CD1c-positive myeloid dendritic cell (primary cell): ENCODE results near the gene ADH5.
"Not testable (repeated sequence)": the region's sequence is repeated elsewhere in the genome, so short reads cannot be mapped to it uniquely, and the experiment has no call there.

Source experiments
- DNase-seq: peaks from one replicate; pipeline ENCODE4 v3.0.0-alpha.2; 2016; ENCODE audit errors: extremely low spot score

Gene ADH5

DNA sequence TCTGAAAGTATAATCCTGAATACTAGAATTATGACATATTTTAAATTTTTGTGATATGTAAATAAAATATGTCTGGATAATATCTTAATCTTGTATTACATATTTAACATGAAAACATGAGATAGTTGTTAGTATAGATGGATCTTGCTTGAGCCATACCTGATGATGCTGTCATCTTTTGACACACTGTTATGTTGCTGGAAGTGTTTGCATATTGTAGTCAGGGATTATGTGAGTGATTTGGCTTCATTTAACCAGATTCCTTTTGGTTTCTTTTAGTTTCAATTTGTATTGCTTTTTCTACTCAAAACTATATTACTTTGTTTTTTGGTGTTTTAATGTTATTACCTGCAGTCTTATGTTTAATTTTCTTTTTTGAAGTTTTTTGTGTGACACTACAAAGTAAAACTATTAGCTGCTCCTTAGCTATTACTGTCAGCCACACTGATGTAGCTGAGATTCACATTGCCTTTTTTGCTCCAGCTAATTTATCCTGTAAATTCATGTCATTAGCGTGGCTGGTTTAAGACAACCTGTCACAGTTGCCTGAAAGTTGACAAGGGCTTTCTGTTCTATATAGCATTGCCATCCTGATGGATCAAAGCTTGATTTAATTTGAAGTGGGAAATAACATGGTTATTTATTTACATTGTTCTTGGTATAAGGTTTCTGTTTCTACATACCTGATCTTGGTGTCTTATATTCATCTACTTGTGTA lies 59.4 kb downstream of the ADH5 start:
- DNase-seq: no peak

DNA sequence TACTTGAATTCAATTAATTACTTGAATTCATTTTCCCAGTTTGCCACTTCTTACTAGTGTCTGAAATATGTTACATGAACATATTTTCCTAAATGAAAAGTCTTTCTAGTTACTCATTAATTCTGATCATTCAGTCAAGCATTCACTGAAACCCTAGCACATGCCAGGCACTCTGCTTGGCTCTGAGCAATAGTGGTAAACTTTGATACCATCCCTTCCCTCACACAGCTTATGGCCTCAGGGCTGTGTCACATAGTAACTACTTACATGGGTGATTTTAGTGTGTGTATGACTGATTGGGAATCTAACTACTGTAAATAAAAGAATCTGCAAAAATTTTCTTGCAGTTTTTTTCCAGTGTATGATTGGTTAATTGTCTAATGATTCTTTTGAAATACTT lies 60.4 kb downstream of the ADH5 start:
- no peak for DNase-seq

- no peak for DNase-seq
Observed at GRCh38 chr4:99027304-99027703, 61.3 kb downstream of the ADH5 start.

DNA sequence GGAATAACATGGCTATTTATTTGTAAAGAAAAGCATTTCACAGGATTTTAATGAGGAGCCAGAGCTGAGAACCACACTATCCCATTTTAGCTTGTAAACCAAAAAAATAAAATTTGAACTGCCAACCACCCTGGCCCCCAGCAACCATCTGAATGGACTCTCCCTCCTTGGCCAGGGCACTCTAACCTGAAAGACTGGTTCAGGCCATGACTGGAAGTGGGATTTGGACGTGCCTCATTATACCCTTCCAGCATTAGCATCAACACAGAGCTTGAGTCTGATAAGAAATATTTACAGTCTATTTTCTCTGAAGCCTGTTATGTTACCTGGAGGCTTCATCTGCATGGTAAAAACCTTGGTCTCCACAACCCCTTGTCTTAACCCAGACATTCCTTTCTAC lies 63.1 kb downstream of the ADH5 start:
- no peak for DNase-seq

DNA sequence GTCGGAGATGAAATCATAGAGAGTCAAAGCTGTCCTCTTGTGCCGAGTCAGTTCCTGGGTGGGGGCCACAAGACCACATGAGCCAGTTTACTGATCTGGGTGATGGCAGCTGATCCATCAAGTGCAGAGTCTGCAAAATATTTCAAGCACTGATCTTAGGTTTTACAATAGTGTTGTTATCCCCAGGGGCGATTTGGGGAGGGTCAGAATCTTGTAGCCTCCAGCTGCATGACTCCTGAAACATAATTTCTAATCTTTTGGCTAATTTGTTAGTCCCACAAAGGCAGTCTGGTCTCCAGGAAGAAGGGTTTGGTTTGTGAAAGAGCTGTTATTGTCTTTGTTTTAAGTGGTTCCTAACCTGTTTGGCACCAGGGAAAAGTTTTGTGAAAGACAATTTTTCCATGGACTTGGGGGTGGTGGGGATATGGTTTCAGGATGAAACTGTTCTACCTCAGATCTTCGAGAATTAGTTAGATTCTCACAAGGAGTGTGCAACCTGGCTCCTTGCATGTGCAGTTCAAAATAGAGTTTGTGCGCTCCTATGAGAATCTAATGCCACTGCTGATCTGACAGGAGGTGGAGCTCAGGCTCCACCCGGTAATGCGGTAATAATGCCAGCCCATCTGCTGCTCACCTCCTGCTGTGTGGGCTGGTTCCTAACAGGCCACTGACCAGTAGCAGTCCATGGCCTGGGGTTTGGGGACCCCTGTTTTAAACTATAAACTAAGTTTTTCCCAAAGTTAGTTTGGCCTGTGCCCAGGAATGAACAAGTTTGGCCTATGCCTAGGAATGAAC lies 63.9 kb downstream of the ADH5 start:
- no peak for DNase-seq

GRCh38 chr4:99023800-99024251 lies 64.8 kb downstream of the ADH5 start:
- not testable (repeated sequence) for DNase-seq

DNA sequence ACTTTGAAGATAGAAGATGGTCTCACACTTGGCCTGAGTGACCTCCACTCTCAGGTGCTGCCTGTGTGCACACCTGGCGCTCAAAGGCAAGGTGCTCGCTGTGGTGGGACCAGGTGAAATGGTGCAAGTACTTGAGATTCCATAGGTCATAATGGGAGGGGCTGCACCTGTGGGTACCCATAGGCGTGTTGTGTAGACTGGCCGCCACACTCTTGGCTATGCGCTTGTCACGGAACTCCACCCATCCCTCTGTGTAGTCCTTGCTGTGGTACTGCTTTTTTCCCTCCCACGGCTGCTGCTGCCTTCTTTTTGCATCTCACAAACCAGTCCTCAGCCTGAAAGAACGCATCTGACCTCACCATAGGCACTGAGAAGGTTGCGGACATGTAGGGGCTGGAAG lies 66.0 kb downstream of the ADH5 start:
- no peak for DNase-seq

DNA sequence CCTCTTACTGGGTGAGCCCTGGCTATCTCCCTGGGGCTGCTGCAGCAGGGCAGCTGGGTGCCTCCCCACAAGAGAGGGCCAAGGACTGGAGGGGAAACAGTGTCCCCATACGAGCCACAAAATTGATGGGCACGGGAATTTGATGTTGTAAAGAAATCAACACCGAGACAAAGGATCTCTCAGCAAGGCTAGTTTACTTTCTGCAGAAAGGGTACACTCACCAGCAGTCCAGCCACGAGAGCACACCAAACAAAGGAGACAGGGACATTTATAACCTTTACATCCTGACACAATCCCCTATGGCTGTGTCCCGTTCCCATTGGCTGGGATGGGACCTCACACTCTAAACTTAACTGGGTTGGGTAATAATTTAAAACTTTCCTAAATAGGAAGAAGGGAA lies 67.2 kb downstream of the ADH5 start:
- DNase-seq: no peak
